ENCODE results near the gene TSPAN9.

GRCh38 chr12:3321881-3322280 lies 244.7 kb downstream of the TSPAN9 start:
- TF ChIP-seq GABPA (IDR thresholded peaks at IDR 0.05; ENCODE audit: low read depth): no peak
- no peak for TF ChIP-seq CTCF (IDR thresholded peaks at IDR 0.05; ENCODE audit: insufficient read depth, low read length)
- TF ChIP-seq POLR2AphosphoS5 (IDR thresholded peaks at IDR 0.05; ENCODE audit: low read depth): no peak
